ENCODE results near the gene PIPOX.

- TF ChIP-seq EZH2phosphoT487 (IDR thresholded peaks at IDR 0.05; ENCODE audit: low read depth) (no peak), CTCF (IDR thresholded peaks at IDR 0.05; ENCODE audit: low read depth, low read length) (no peak)
Observed at GRCh38 chr17:29060475-29060874, 17.5 kb downstream of the PIPOX start.
